NT2/D1 (cell line): ENCODE data around the gene ZNF831.

Source experiments
- YY1 ChIP-seq: IDR thresholded peaks from 2 replicates; pipeline ENCODE4 v1.6.1; 2011; ENCODE audit not compliant: insufficient read length, insufficient read depth
- ZNF274 ChIP-seq: IDR thresholded peaks from 2 replicates; pipeline ENCODE4 v1.6.1; 2011; ENCODE audit warnings: mild to moderate bottlenecking, low read depth, low read length

DNA sequence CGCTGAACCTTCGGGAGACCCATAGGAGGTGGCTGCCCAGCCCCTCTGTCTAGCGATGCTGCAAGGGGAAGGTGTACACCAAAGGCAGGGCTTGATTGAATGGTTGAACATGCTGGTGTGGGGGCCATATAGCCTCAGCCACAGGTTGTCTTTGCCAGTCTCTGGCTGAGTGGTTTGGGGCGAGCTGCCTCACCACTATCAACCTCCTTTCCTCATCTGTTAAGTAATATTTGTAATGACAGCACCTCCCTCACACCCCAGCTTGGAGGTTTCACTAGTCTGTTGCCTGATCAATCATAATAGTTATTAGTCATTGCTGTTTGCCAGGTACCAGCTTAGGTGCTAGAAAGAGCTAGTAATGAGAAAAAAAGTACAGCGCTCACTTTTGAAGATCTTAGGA, 11.8 kb upstream of the ZNF831 start:
- no peak for TF ChIP-seq ZNF274
- TF ChIP-seq YY1 = no peak
